Measurements from ENCODE around the gene SLX9.

The SLX9 gene

DNA sequence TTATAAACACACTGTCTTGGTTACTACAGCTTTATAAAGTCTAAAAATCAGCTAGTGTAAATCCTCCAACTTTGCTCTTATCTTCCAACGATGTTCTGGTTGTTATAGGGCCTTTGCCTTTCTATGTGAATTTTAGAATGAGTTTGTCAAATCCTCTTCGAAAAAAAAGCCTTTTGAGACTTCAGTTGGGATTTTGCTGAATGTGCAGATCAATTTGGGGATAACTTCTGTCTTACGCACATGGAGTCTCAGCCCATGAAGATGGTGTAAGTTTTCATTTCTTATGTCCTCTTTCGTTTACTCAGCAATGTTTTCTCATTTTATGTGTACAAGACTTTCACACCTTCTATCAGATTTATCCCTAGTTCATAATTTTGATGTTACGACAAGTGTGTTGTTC is 69.8 kb downstream of the SLX9 start:
- DNase-seq: no peak

DNA sequence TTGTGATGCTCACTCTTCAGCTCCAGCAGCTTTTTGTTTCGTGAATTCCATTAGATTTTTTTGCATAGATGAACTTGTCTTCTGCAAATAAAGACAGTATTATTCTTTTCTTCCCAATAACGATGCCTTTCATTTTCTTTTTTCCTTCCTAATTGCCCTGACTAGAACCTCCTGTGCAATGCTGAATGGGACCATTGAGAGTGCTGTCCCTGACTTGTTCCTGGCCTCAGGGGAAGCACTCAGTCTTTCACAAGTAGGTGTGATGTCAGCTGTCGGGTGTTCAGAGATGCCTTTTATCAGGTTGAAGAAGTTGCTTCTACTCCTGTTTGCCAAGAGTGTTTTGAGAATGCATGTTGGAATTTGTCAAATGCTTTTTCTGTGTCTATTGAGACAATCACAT is 70.3 kb downstream of the SLX9 start:
- no peak for DNase-seq

- no peak for DNase-seq
Observed at GRCh38 chr21:45010860-45011259, 71.0 kb downstream of the SLX9 start.

GRCh38 chr21:45011426-45011825 is 71.6 kb downstream of the SLX9 start:
- DNase-seq: no peak

GRCh38 chr21:45011911-45012661 is 72.3 kb downstream of the SLX9 start:
- DNase-seq: no peak

DNA sequence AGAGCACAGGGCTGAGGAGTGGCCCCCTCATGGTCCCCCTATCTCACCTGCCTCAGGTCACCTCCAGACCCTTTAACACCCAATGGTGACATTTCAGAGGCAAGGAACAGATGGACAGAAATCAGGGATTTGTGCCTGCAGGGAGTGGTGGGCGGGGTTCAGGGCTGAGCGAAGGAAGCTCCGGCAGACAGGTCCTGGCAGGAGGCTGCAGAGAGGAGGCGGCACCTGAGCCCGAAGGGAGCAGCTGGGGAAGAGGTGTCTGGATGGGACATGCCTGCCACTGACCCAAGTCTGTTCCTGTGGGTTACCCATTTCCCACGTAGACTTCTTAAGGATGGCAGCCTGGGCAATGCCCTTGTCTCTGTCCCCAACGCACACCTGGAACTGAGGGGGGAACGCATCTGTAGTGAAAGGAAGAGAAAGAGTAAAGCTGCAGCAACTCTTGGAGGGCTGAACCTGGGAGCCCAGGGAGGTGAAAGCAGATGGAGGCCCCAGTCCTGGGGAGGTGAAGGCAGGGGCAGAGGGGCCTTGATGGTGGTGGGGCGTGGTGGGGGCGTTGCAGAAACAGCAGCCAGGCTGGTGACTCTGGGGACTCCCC is 72.9 kb downstream of the SLX9 start:
- no peak for DNase-seq

GRCh38 chr21:45013260-45013841 is 73.5 kb downstream of the SLX9 start:
- DNase-seq: no peak

GRCh38 chr21:45014747-45015468 is 75.1 kb downstream of the SLX9 start:
- DNase-seq: no peak

- no peak for DNase-seq
Observed at GRCh38 chr21:45015469-45015860, 75.6 kb downstream of the SLX9 start.

DNA sequence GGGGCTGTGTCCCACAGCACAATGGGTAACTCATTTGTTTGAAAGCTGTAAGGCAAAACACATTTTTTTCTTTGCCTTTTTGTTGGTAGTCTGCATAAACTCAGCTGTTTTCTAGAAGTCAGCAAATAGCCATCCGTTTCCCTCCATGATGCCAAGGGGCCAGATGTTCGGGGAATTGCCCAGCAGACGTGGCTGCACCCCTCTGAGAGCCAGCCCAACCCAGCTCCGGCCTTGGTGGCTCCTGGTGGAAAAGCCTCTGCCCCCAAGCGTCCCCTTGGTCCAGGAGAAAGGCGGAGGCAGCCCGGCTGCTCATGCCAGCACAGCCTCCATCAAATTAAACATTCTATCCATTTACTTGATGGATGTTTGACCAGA is 76.2 kb downstream of the SLX9 start:
- DNase-seq: no peak

DNA sequence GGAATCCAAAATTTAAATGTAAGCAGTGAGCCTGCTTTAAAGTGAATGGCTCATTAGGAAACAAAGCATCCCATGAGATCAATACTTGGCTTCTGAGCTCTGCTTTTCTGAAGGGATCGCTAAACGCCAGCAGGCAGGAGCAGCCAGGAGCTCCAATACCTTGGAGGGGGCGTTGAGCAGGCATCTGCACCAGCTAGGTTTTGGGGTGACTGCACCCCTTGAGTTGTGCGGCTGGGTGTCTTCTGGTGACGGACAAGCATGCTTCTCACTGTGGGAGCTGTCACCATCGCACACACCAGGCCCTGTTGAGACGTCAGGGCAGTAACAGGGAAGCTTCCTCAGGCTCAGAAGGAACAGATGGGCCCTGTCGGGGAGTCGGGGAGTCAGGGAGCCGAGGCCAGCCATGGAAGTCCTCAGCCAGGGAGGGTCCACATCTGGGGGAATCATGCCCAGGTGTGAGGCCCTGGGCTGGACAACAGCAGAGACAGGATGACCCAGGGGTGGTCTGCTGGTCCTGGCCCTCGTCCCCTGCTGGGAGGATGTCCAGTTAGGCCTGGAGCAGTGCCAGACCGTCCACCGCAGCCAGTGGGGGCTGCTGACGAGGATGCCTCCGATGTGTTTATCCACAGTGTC is 76.7 kb downstream of the SLX9 start:
- DNase-seq: no peak

- DNase-seq: no peak
Observed at GRCh38 chr21:45017039-45017960, 77.5 kb downstream of the SLX9 start.

- peak; percentile 19 for DNase-seq
Observed at GRCh38 chr21:45018131-45019075, 78.6 kb downstream of the SLX9 start.

- DNase-seq: no peak
Observed at GRCh38 chr21:45019076-45019886, 79.5 kb downstream of the SLX9 start.

DNA sequence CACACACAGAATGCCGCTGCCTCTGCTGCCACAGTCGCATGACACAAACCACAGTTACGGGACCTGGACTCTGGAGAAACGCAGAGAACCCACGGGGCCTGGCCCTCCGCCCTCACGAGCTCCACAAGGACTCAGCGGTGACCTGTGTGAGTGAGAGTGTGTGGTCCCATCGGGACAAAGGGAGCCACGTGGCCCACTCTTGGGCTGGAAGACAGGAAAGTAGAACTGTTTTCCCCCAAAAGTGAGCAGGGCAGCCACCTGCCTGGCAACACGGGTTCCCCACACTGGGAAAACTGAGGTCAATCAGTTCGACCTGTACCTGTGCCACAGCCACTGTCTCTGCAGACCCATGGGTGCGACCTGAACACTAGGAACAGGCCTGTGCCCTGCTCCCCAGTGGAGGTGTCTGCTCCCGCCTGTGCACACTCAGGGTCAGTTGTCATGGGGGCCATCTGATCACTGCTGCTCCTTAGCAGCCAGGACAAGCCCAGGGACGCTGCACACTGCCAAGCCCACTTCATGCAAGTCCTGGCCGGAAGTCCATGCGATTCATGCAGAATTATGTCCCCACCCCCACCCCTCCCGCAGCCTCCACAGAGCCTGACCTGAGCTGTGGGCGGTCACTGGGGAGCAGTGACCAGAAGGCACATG is 80.2 kb downstream of the SLX9 start:
- DNase-seq: no peak

GRCh38 chr21:45020629-45021427 is 81.0 kb downstream of the SLX9 start:
- no peak for DNase-seq

DNA sequence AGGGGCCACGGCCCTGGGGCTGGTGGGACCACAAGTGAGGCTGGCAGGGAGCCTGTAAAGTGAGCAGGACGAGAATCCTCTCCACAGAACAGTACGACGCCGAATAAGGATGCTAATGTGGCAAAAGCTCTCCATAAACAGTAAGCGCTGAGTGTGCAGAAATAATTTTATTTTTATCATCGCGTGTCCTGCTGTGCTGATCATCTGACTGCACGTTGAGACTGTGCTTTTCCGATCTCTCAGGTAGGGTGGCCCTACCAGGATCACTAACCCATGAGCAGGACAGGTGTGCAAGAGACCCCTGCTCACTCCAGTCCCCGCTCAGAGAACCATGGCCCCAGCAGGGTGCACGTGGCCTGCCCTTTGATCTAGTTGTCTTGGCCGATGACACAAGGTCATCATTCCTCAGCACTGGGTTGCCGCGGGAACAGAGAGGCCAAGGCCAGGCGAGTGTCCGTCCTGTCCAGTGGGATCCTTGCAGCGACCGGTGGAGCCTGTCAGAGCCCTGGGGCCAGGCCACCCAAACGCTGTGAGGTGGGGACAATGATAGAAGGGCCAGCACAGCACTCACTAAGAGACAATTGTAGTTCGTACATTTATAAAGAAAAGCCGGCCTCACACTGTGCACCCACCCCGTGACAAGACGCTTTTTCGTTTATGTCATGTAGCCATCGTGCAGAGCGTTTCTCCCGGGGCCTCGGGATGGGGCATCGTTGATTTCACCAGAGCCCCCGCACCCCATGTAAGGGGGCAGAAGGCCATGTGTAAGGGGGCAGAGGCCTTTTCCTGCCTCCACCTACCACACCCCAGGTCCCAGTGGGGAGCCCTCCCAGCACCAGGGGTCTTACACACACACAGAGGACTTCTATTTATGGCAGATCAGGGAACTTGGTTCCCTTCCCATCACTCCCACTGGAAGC is 81.9 kb downstream of the SLX9 start:
- DNase-seq: no peak

GRCh38 chr21:45022348-45022675 is 82.5 kb downstream of the SLX9 start:
- DNase-seq: no peak
